AG09319 (cell line): ENCODE measurements around the gene DHRS1.

Experiments
- DNase-seq: peaks from one replicate; pipeline ENCODE4 v3.0.0-alpha.2; 2010; ENCODE audit warnings: low read depth; ENCODE audit errors: extremely low read depth
- TF ChIP-seq, protein P1 (sequence below): IDR thresholded peaks from 2 replicates; pipeline ENCODE4 v1.5.1; 2011; ENCODE audit warnings: low read depth, mild to moderate bottlenecking, inconsistent platforms, low read length, moderate library complexity

Gene DHRS1

DNA sequence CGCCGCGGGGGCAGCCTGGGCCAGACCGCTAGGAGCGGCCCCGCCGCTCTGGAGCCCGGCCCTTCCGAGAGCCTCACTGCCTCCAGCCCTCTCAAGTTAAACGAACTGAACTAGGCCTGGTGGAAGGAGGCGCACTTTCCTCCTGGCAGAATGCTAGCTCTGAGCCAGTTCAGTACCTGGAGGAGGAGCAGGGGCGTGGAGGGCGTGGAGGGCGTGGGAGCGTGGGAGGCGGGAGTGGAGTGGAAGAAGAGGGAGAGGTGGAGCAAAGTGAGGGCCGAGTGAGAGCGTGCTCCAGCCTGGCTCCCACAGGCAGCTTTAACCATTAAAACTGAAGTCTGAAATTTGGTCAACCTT lies 17.0 kb upstream of the DHRS1 start:
- no peak for DNase-seq
- TF ChIP-seq, protein P1, sequence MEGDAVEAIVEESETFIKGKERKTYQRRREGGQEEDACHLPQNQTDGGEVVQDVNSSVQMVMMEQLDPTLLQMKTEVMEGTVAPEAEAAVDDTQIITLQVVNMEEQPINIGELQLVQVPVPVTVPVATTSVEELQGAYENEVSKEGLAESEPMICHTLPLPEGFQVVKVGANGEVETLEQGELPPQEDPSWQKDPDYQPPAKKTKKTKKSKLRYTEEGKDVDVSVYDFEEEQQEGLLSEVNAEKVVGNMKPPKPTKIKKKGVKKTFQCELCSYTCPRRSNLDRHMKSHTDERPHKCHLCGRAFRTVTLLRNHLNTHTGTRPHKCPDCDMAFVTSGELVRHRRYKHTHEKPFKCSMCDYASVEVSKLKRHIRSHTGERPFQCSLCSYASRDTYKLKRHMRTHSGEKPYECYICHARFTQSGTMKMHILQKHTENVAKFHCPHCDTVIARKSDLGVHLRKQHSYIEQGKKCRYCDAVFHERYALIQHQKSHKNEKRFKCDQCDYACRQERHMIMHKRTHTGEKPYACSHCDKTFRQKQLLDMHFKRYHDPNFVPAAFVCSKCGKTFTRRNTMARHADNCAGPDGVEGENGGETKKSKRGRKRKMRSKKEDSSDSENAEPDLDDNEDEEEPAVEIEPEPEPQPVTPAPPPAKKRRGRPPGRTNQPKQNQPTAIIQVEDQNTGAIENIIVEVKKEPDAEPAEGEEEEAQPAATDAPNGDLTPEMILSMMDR, result no peak

DNA sequence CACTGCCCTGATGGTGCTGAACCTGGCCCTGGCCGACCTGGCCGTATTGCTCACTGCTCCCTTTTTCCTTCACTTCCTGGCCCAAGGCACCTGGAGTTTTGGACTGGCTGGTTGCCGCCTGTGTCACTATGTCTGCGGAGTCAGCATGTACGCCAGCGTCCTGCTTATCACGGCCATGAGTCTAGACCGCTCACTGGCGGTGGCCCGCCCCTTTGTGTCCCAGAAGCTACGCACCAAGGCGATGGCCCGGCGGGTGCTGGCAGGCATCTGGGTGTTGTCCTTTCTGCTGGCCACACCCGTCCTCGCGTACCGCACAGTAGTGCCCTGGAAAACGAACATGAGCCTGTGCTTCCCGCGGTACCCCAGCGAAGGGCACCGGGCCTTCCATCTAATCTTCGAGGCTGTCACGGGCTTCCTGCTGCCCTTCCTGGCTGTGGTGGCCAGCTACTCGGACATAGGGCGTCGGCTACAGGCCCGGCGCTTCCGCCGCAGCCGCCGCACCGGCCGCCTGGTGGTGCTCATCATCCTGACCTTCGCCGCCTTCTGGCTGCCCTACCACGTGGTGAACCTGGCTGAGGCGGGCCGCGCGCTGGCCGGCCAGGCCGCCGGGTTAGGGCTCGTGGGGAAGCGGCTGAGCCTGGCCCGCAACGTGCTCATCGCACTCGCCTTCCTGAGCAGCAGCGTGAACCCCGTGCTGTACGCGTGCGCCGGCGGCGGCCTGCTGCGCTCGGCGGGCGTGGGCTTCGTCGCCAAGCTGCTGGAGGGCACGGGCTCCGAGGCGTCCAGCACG lies 16.4 kb upstream of the DHRS1 start:
- TF ChIP-seq, protein P1, result no peak
- DNase-seq, result no peak

DNA sequence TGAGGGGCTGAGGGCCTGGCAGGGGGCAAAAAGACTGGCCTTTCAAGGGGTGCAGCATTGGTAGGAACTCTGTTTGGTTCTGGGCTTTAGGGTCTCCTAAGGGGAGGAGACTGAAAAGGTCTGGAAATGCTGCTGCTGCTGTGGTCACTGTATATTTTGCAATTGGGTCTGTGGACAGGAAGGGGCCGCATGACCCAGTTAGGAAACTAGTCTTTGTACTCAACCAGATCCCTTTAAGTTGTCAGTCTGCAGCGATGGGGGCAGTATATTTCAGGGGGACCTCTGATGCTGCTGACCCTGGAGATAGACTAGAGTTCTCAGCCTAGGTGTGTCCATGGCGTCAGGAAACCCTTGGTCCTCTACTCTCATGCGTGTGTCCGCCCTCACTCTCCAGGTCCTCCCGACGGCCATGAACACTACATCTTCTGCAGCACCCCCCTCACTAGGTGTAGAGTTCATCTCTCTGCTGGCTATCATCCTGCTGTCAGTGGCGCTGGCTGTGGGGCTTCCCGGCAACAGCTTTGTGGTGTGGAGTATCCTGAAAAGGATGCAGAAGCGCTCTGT lies 15.7 kb upstream of the DHRS1 start:
- TF ChIP-seq, protein P1, result no peak
- no peak for DNase-seq

DNA sequence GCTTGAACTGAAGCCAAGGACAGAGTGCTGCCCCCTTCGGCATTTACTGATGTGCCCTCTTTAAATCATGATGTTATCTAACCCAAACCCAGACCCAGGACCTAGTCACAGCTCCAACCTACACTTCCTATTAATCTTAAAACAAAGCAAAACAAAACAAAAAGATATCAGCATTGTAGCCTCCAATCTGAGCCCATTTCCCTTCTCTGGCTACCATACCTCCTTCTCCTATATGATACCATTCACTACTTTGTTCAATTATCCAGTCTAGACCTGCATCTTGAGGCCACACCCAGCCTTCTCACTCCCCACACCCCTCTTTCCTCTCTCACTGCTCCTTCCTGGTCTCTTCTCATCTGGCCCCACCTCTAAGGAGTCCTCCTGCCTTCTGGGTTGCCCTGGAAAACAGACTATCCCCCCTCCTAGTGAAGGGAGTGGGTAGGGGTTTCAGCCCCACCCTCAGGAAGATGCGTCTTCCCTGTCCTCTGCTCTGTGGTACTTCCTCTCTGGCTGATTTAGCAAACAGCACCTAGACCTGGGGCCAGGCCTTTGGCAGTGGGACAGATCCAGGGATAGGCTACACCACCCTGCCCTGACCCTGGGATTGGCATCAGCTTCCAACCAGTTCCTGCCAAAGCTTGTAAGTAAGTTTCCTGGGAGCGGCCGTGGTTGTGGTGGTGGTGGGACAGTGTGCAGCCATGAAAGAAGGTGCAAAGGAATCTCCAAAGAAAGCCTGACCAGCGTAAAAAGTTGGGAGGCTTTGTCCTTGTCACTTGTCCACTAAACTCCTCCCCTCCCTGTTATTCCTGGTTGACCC lies 15.0 kb upstream of the DHRS1 start:
- TF ChIP-seq, protein P1, result no peak
- no peak for DNase-seq

DNA sequence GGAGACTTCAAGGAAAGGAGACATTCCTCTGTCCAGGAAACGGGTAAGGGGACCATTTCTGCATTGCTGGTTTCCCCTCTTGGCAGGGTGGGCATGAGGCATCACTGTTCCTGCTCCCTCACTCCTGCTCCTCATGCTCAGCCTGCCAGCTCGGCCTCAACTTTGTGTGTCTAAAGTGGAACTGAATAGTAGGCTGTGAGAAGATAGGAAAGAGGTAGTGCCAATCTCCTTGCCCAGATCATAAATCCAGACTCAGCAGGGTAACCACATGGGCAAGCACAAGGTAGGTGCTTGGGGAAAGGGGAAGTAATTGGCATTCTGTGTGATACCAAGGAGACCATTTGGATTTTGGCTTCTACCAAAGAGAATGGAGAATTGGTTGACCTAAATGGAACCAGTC lies 14.3 kb upstream of the DHRS1 start:
- TF ChIP-seq, protein P1, result no peak
- DNase-seq, result no peak

DNA sequence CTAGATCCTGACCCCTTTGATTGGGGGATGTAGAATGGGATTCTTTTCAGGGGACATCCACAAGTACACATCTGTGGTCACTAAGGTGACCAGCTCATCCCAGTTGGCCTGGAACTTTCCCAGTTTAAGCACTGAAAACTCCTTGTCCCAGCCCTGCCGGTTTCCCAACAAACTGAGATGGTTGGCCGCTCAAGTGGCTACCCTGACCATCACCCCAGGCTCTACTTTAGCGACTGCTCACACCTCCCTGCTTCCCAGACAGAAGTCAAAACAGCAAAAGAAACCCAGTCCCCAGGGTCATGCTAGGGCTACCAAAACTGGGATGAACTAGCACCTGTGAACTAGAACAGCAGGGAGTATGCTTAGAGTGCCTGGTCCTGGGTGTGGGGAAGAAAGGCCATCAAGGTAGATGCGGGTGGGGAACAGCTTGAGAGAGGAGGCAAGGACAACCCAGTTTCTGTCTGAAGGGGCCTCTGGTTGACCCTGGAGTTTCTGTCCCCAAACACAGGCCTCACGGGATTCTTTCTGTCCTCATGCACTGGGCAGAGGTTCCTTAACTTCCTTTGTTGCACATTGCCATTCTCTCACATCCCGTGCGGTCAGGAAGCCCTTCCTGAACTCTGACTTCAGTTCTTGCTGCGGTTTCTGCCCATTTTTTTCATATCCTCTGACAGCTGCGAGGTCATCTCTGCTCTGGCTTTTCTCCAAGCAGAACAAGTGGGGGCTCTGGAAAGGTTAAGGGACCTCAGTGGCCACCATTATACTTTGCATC lies 13.3 kb upstream of the DHRS1 start:
- TF ChIP-seq, protein P1, result no peak

More for the DNA sequence above, 13.3 kb upstream of the DHRS1 start:
- no peak for DNase-seq
